ENCODE results near the gene SLC25A25. TPM values are rescaled to one million over a fixed set of nuclear protein-coding genes. Genes with fewer than 3 reads are reported as not detected.
"Not testable (repeated sequence)": the region's sequence is repeated elsewhere in the genome, so short reads cannot be mapped to it uniquely, and the experiment has no call there.

Gene SLC25A25
- total RNA-seq, 3 donors from 2014 or later = 27.2 to 43.9 (median 33.1) TPM

DNA sequence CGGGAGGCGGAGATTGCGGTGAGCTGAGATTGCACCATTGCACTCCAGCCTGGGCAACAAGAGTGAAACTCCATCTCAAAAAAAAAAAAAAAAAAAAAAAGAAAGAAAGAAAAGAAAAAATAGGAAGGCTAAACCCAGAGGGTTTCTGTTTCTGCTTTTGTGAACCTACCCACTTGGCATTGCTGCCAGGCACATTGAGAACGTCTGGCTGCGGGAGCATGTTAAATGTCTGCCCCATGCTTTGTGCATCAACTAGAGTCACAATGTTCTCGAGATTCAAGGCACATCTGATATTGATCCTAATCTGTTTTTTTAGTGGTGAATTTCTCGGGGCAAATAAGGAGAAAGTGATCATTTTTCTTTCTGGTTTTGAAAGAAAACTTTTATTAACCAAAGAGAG lies 2.8 kb downstream of the SLC25A25 start:
- H3K4me3 ChIP-seq = peak overlapping the region in 1 of 3 donors; percentile 26
- TF ChIP-seq CTCF (IDR thresholded peaks at IDR 0.05) (no peak), POLR2AphosphoS5 (IDR thresholded peaks at IDR 0.05) (no peak), POLR2A (IDR thresholded peaks at IDR 0.05) (no peak)
- peaks cover 18 to 28% of the 10 kb centered on the region in 2 donors for H3K4me1 ChIP-seq
- H3K27me3 ChIP-seq = no peaks in the 10 kb centered on the region
- H3K9me3 ChIP-seq = no peaks in the 10 kb centered on the region
- DNase-seq (ENCODE audit: low spot score in 2 of 2) = no peak
- peak overlapping the region; percentile 59 to 90 for H3K27ac ChIP-seq
- no peaks in the 10 kb centered on the region for H3K36me3 ChIP-seq
- intact Hi-C loops (cut with DNase I; ENCODE audit: low total_unique reads) = no loop called here

GRCh38 chr9:128071475-128071874 lies 3.4 kb downstream of the SLC25A25 start:
- intact Hi-C loops (cut with DNase I; ENCODE audit: low total_unique reads); H3K27me3 ChIP-seq; H3K36me3 ChIP-seq; DNase-seq (ENCODE audit: low spot score in 2 of 2); H3K9me3 ChIP-seq: not testable (repeated sequence)
- H3K4me3 ChIP-seq = peak overlapping the region in 1 of 3 donors; percentile 26
- peak overlapping the region; percentile 90 to 93 for H3K27ac ChIP-seq
- peaks cover 13 to 22% of the 10 kb centered on the region in 2 donors for H3K4me1 ChIP-seq

- Histone ChIP-seq H3K27ac (peak overlapping the region; percentile 90 to 93), H3K9me3 (no peaks in the 10 kb centered on the region), H3K27me3 (no peaks in the 10 kb centered on the region), H3K4me1 (peaks cover 9 to 19% of the 10 kb centered on the region in 2 donors), H3K36me3 (no peaks in the 10 kb centered on the region), H3K4me3 (peak overlapping the region in 1 of 3 donors; percentile 26)
- intact Hi-C loops (cut with DNase I; ENCODE audit: low total_unique reads) = no loop called here
- DNase-seq (ENCODE audit: low spot score in 2 of 2) = peak; percentile 74 to 90
- TF ChIP-seq POLR2AphosphoS5 (IDR thresholded peaks at IDR 0.05) = peak in 1 of 3 donors; percentile 21
- no peak for TF ChIP-seq POLR2A (IDR thresholded peaks at IDR 0.05)
Observed at GRCh38 chr9:128072144-128073021, 4.4 kb downstream of the SLC25A25 start.

- TF ChIP-seq CTCF (IDR thresholded peaks at IDR 0.05) (no peak), POLR2A (IDR thresholded peaks at IDR 0.05) (no peak), POLR2AphosphoS5 (IDR thresholded peaks at IDR 0.05) (peak in 1 of 3 donors; percentile 76)
- H3K27ac ChIP-seq = peak overlapping the region; percentile 90 to 93
- H3K9me3 ChIP-seq = no peaks in the 10 kb centered on the region
- H3K4me1 ChIP-seq = peaks cover 9 to 25% of the 10 kb centered on the region in 2 donors
- no peaks in the 10 kb centered on the region for H3K36me3 ChIP-seq
- H3K4me3 ChIP-seq = peak overlapping the region in 1 of 3 donors; percentile 26
- no peaks in the 10 kb centered on the region for H3K27me3 ChIP-seq
- intact Hi-C loops (cut with DNase I; ENCODE audit: low total_unique reads) = no loop called here
- DNase-seq (ENCODE audit: low spot score in 2 of 2) = no peak
Observed at GRCh38 chr9:128073253-128073886, 5.3 kb downstream of the SLC25A25 start.

GRCh38 chr9:128077847-128078503 lies 9.9 kb downstream of the SLC25A25 start:
- no peaks in the 10 kb centered on the region for H3K36me3 ChIP-seq
- peak overlapping the region; percentile 74 to 75 for H3K27ac ChIP-seq
- TF ChIP-seq POLR2A (IDR thresholded peaks at IDR 0.05) (no peak), POLR2AphosphoS5 (IDR thresholded peaks at IDR 0.05) (no peak), CTCF (IDR thresholded peaks at IDR 0.05) (no peak)
- intact Hi-C loops (cut with DNase I; ENCODE audit: low total_unique reads) = no loop called here
- no peaks in the 10 kb centered on the region for H3K27me3 ChIP-seq
- DNase-seq (ENCODE audit: low spot score in 2 of 2) = no peak
- no peak overlapping the region for H3K4me3 ChIP-seq
- H3K4me1 ChIP-seq = peaks cover 5 to 19% of the 10 kb centered on the region in 2 donors
- no peaks in the 10 kb centered on the region for H3K9me3 ChIP-seq
